Measurements from ENCODE around the gene TOPAZ1.

DNA sequence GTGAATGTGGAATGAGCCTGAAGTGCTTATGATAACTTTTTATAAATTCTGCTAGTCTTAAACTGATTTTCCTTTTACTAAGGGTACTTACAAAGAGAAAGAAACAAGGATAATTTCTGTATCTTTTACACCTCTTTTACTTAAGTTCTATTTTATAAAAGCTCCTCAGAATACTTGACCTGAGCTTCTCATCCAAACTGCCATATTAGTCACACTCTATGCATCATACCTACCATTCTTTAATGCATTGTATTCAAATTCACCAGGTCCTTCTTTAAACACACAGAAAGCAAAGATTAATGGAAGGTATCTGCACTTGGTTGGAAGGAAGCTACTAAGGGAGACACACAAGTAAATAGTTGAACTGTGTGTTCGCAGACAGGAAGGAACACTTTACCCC is 1.6 kb upstream of the TOPAZ1 start:
- TF ChIP-seq, protein P1, sequence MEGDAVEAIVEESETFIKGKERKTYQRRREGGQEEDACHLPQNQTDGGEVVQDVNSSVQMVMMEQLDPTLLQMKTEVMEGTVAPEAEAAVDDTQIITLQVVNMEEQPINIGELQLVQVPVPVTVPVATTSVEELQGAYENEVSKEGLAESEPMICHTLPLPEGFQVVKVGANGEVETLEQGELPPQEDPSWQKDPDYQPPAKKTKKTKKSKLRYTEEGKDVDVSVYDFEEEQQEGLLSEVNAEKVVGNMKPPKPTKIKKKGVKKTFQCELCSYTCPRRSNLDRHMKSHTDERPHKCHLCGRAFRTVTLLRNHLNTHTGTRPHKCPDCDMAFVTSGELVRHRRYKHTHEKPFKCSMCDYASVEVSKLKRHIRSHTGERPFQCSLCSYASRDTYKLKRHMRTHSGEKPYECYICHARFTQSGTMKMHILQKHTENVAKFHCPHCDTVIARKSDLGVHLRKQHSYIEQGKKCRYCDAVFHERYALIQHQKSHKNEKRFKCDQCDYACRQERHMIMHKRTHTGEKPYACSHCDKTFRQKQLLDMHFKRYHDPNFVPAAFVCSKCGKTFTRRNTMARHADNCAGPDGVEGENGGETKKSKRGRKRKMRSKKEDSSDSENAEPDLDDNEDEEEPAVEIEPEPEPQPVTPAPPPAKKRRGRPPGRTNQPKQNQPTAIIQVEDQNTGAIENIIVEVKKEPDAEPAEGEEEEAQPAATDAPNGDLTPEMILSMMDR (IDR thresholded peaks at IDR 0.05), result no peak
- no peak for TF ChIP-seq POLR2A (IDR thresholded peaks at IDR 0.05)
